ENCODE data around the gene LENG9. TPM values are rescaled to one million over a fixed set of nuclear protein-coding genes. Genes with fewer than 3 reads are reported as not detected.
A peak's percentile ranks its signal among the peaks of the same experiment; 100 is the strongest.

LENG9 gene
- total RNA-seq, 1 experiment from 2014 or later: 0.40 TPM

GRCh38 chr19:54489341-54489740, 25.8 kb upstream of the LENG9 start:
- H3K27me3 ChIP-seq: no peaks in the 10 kb centered on the region
- no peaks in the 10 kb centered on the region for H3K36me3 ChIP-seq
- H3K27ac ChIP-seq: no peak overlapping the region
- no peak overlapping the region for H3K4me3 ChIP-seq
- H3K4me1 ChIP-seq: no peaks in the 10 kb centered on the region
- H3K9me3 ChIP-seq (replicated peaks): no peaks in the 10 kb centered on the region
- DNase-seq: no peak

GRCh38 chr19:54485851-54486250, 22.3 kb upstream of the LENG9 start:
- Histone ChIP-seq H3K27ac (no peak overlapping the region), H3K4me1 (peaks cover 4% of the 10 kb centered on the region; the same call in 1 of the 2 replicates), H3K9me3 (replicated peaks) (no peaks in the 10 kb centered on the region), H3K4me3 (no peak overlapping the region), H3K36me3 (no peaks in the 10 kb centered on the region), H3K27me3 (no peaks in the 10 kb centered on the region)
- DNase-seq: no peak

GRCh38 chr19:54484451-54484850, 20.9 kb upstream of the LENG9 start:
- Histone ChIP-seq H3K4me1 (peaks cover 4% of the 10 kb centered on the region; the same call in 1 of the 2 replicates), H3K27me3 (0 out of 2 replicates have a peak, but pooled peaks cover 3% of the 10 kb centered on the region), H3K9me3 (replicated peaks) (no peaks in the 10 kb centered on the region), H3K36me3 (no peaks in the 10 kb centered on the region), H3K27ac (no peak overlapping the region), H3K4me3 (no peak overlapping the region)
- DNase-seq: no peak

- no peak for DNase-seq
- Histone ChIP-seq H3K27ac (no peak overlapping the region), H3K4me3 (no peak overlapping the region), H3K4me1 (peaks cover 4% of the 10 kb centered on the region; the same call in 1 of the 2 replicates), H3K36me3 (no peaks in the 10 kb centered on the region), H3K9me3 (replicated peaks) (no peaks in the 10 kb centered on the region), H3K27me3 (0 out of 2 replicates have a peak, but pooled peaks cover 3% of the 10 kb centered on the region)
These were observed 19.3 kb upstream of the LENG9 start for GRCh38 chr19:54482889-54483288.

GRCh38 chr19:54481326-54481930, 17.9 kb upstream of the LENG9 start:
- no peaks in the 10 kb centered on the region for H3K9me3 ChIP-seq (replicated peaks)
- no peaks in the 10 kb centered on the region for H3K36me3 ChIP-seq
- no peak overlapping the region for H3K4me3 ChIP-seq
- H3K27ac ChIP-seq: no peak overlapping the region
- 0 out of 2 replicates have a peak, but pooled peaks cover 3% of the 10 kb centered on the region for H3K27me3 ChIP-seq
- peak; percentile 72 to 88 for DNase-seq
- H3K4me1 ChIP-seq: peaks cover 4% of the 10 kb centered on the region; the same call in 1 of the 2 replicates

- Histone ChIP-seq H3K9me3 (replicated peaks) (no peaks in the 10 kb centered on the region), H3K36me3 (no peaks in the 10 kb centered on the region), H3K27ac (no peak overlapping the region), H3K27me3 (0 out of 2 replicates have a peak, but pooled peaks cover 3% of the 10 kb centered on the region), H3K4me3 (no peak overlapping the region), H3K4me1 (peaks cover 4% of the 10 kb centered on the region; the same call in 1 of the 2 replicates)
- no peak for DNase-seq
These were observed 16.5 kb upstream of the LENG9 start for GRCh38 chr19:54480051-54480450.

GRCh38 chr19:54478677-54479266, 15.2 kb upstream of the LENG9 start:
- Histone ChIP-seq H3K4me3 (no peak overlapping the region), H3K9me3 (replicated peaks) (no peaks in the 10 kb centered on the region), H3K36me3 (no peaks in the 10 kb centered on the region), H3K27me3 (0 out of 2 replicates have a peak, but pooled peaks cover 3% of the 10 kb centered on the region), H3K4me1 (peaks cover 4% of the 10 kb centered on the region; the same call in 1 of the 2 replicates), H3K27ac (no peak overlapping the region)
- DNase-seq: peak; percentile 64 to 80

- H3K4me3 ChIP-seq: no peak overlapping the region
- H3K27ac ChIP-seq: no peak overlapping the region
- H3K4me1 ChIP-seq: peaks cover 4% of the 10 kb centered on the region; the same call in 1 of the 2 replicates
- H3K9me3 ChIP-seq (replicated peaks): no peaks in the 10 kb centered on the region
- H3K36me3 ChIP-seq: no peaks in the 10 kb centered on the region
- no peak for DNase-seq
- 0 out of 2 replicates have a peak, but pooled peaks cover 3% of the 10 kb centered on the region for H3K27me3 ChIP-seq
These were observed 14.1 kb upstream of the LENG9 start for GRCh38 chr19:54477650-54478049.

GRCh38 chr19:54475706-54476105, 12.1 kb upstream of the LENG9 start:
- Histone ChIP-seq H3K4me3 (no peak overlapping the region), H3K27ac (no peak overlapping the region), H3K9me3 (replicated peaks) (no peaks in the 10 kb centered on the region), H3K4me1 (no peaks in the 10 kb centered on the region), H3K36me3 (no peaks in the 10 kb centered on the region), H3K27me3 (0 out of 2 replicates have a peak, but pooled peaks cover 3% of the 10 kb centered on the region)
- no peak for DNase-seq

- H3K4me1 ChIP-seq: no peaks in the 10 kb centered on the region; the same call in 1 of the 2 replicates
- H3K36me3 ChIP-seq: no peaks in the 10 kb centered on the region
- peaks cover 7% of the 10 kb centered on the region for H3K27me3 ChIP-seq
- no peaks in the 10 kb centered on the region for H3K9me3 ChIP-seq (replicated peaks)
- no peak overlapping the region for H3K4me3 ChIP-seq
- no peak overlapping the region for H3K27ac ChIP-seq
- DNase-seq: no peak
These were observed 10.4 kb upstream of the LENG9 start for GRCh38 chr19:54473892-54474372.

GRCh38 chr19:54473071-54473891, 9.7 kb upstream of the LENG9 start, which contains the start of gene CDC42EP5:
TSS of gene CDC42EP5 (minus strand) at chr19:54473296. CDS start at chr19:54465547, 7,749 bp downstream.
- Histone ChIP-seq H3K4me1 (no peaks in the 10 kb centered on the region; the same call in 1 of the 2 replicates), H3K27me3 (peaks cover 7% of the 10 kb centered on the region), H3K27ac (no peak within 1 kb of the TSS), H3K9me3 (replicated peaks) (no peaks in the 10 kb centered on the region), H3K36me3 (no peaks in the 10 kb centered on the region), H3K4me3 (no peak within 1 kb of the TSS)
- peak; percentile 41 to 55 for DNase-seq

- no peaks in the 10 kb centered on the region; the same call in 1 of the 2 replicates for H3K4me1 ChIP-seq
- H3K27me3 ChIP-seq: peaks cover 7% of the 10 kb centered on the region
- no peak overlapping the region for H3K27ac ChIP-seq
- DNase-seq: peak in 1 of 2 experiments; percentile 33
- no peaks in the 10 kb centered on the region for H3K9me3 ChIP-seq (replicated peaks)
- H3K36me3 ChIP-seq: no peaks in the 10 kb centered on the region
- peak overlapping the region; percentile 14 for H3K4me3 ChIP-seq
These were observed 7.6 kb upstream of the LENG9 start for GRCh38 chr19:54470991-54471782.

GRCh38 chr19:54470276-54470887, 6.8 kb upstream of the LENG9 start:
- no peak overlapping the region for H3K27ac ChIP-seq
- H3K9me3 ChIP-seq (replicated peaks): no peaks in the 10 kb centered on the region
- no peaks in the 10 kb centered on the region; the same call in 1 of the 2 replicates for H3K4me1 ChIP-seq
- H3K36me3 ChIP-seq: no peaks in the 10 kb centered on the region
- DNase-seq: no peak
- H3K27me3 ChIP-seq: peaks cover 7% of the 10 kb centered on the region
- H3K4me3 ChIP-seq: no peak overlapping the region

All from SJCRH30 (cell line).